ENCODE results near the gene C13orf46.

GRCh38 chr13:114017966-114018365 is 44.1 kb upstream of the C13orf46 start:
- no peak for TF ChIP-seq CTCF (IDR thresholded peaks at IDR 0.05)
- no peak for TF ChIP-seq POLR2AphosphoS5 (IDR thresholded peaks at IDR 0.05)
